ENCODE results near the gene GPR158.

GPR158 gene

GRCh38 chr10:25339966-25340365, 165.2 kb downstream of the GPR158 start:
- Histone ChIP-seq H3K79me2 (ENCODE audit: insufficient read depth, low read length) (no peaks in the 10 kb centered on the region), H3K27me3 (ENCODE audit: insufficient read depth, low read length, poor library complexity, severe bottlenecking) (no peaks in the 10 kb centered on the region), H4K20me1 (ENCODE audit: insufficient read depth, low read length, poor library complexity, severe bottlenecking) (no peaks in the 10 kb centered on the region), H3F3A (ENCODE audit: low read depth) (no peaks in the 10 kb centered on the region), H3K9me3 (ENCODE audit: insufficient read depth, low read depth, low read length) (no peaks in the 10 kb centered on the region), H3K9me2 (replicated peaks; ENCODE audit: low read depth, low read length) (no peaks in the 10 kb centered on the region), H3K4me3 (ENCODE audit: low read length, poor library complexity, severe bottlenecking) (no peak overlapping the region), H3K4me1 (ENCODE audit: insufficient read depth, low read length, poor library complexity, severe bottlenecking) (no peaks in the 10 kb centered on the region), H3K9ac (ENCODE audit: low read depth, low read length, poor library complexity, severe bottlenecking) (no peak overlapping the region), H2AFZ (ENCODE audit: low read length) (no peak overlapping the region), H3K4me2 (ENCODE audit: low read depth, low read length, poor library complexity, severe bottlenecking) (no peak overlapping the region), H3K36me3 (ENCODE audit: insufficient read depth, low read length) (no peaks in the 10 kb centered on the region)
- TF ChIP-seq CTCF (conservative IDR thresholded peaks at IDR 0.05; ENCODE audit: low read length) (no peak), EZH2phosphoT487 (IDR thresholded peaks at IDR 0.05; ENCODE audit: borderline replicate concordance) (no peak)

GRCh38 chr10:25349520-25349919, 174.7 kb downstream of the GPR158 start:
- no peaks in the 10 kb centered on the region for H3K4me1 ChIP-seq (ENCODE audit: insufficient read depth, low read length, poor library complexity, severe bottlenecking)
- no peaks in the 10 kb centered on the region for H3K27me3 ChIP-seq (ENCODE audit: insufficient read depth, low read length, poor library complexity, severe bottlenecking)
- no peaks in the 10 kb centered on the region for H3K79me2 ChIP-seq (ENCODE audit: insufficient read depth, low read length)
- no peaks in the 10 kb centered on the region for H4K20me1 ChIP-seq (ENCODE audit: insufficient read depth, low read length, poor library complexity, severe bottlenecking)
- no peaks in the 10 kb centered on the region for H3K9me2 ChIP-seq (replicated peaks; ENCODE audit: low read depth, low read length)
- no peak overlapping the region for H3K4me3 ChIP-seq (ENCODE audit: low read length, poor library complexity, severe bottlenecking)
- no peak overlapping the region for H3K9ac ChIP-seq (ENCODE audit: low read depth, low read length, poor library complexity, severe bottlenecking)
- H3K36me3 ChIP-seq (ENCODE audit: insufficient read depth, low read length), result no peaks in the 10 kb centered on the region
- no peaks in the 10 kb centered on the region for H3K9me3 ChIP-seq (ENCODE audit: insufficient read depth, low read depth, low read length)
- no peaks in the 10 kb centered on the region for H3F3A ChIP-seq (ENCODE audit: low read depth)
- TF ChIP-seq EZH2phosphoT487 (IDR thresholded peaks at IDR 0.05; ENCODE audit: borderline replicate concordance), result no peak
- TF ChIP-seq CTCF (conservative IDR thresholded peaks at IDR 0.05; ENCODE audit: low read length), result no peak
- H2AFZ ChIP-seq (ENCODE audit: low read length), result no peak overlapping the region
- H3K4me2 ChIP-seq (ENCODE audit: low read depth, low read length, poor library complexity, severe bottlenecking), result no peak overlapping the region

- H3K9me3 ChIP-seq (ENCODE audit: insufficient read depth, low read depth, low read length), result peaks cover 5% of the 10 kb centered on the region; the same call in 1 of the 2 replicates
- TF ChIP-seq CTCF (conservative IDR thresholded peaks at IDR 0.05; ENCODE audit: low read length) (no peak), EZH2phosphoT487 (IDR thresholded peaks at IDR 0.05; ENCODE audit: borderline replicate concordance) (no peak)
- H3K9me2 ChIP-seq (replicated peaks; ENCODE audit: low read depth, low read length), result no peaks in the 10 kb centered on the region
- H3K4me3 ChIP-seq (ENCODE audit: low read length, poor library complexity, severe bottlenecking), result no peak overlapping the region
- H3K36me3 ChIP-seq (ENCODE audit: insufficient read depth, low read length), result no peaks in the 10 kb centered on the region
- H3K9ac ChIP-seq (ENCODE audit: low read depth, low read length, poor library complexity, severe bottlenecking), result no peak overlapping the region
- H3K4me2 ChIP-seq (ENCODE audit: low read depth, low read length, poor library complexity, severe bottlenecking), result no peak overlapping the region
- no peaks in the 10 kb centered on the region for H3K27me3 ChIP-seq (ENCODE audit: insufficient read depth, low read length, poor library complexity, severe bottlenecking)
- no peaks in the 10 kb centered on the region for H3F3A ChIP-seq (ENCODE audit: low read depth)
- no peaks in the 10 kb centered on the region for H3K4me1 ChIP-seq (ENCODE audit: insufficient read depth, low read length, poor library complexity, severe bottlenecking)
- H4K20me1 ChIP-seq (ENCODE audit: insufficient read depth, low read length, poor library complexity, severe bottlenecking), result no peaks in the 10 kb centered on the region
- H3K79me2 ChIP-seq (ENCODE audit: insufficient read depth, low read length), result no peaks in the 10 kb centered on the region
- H2AFZ ChIP-seq (ENCODE audit: low read length), result no peak overlapping the region
Observed at GRCh38 chr10:25356609-25357008, 181.8 kb downstream of the GPR158 start.
